ENCODE results near the gene EXOSC9.

DNA sequence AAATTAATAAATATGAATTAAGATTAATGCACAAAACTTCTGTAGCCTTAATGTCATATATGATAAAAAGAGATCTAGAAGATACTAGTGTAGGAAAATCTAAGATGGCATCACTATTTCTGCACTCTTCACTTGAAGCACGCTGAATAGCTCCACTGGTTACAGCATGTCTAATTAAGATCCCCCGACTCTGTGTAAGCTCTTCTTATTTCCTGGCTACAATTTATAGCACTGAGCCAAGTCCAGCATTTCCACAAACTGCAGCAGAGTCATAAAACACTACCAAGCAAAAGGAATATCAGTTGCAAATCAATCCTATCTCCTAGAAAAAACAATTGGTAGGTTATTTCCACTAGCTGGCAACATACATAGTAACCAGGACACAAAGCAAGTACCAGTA is 23.8 kb downstream of the EXOSC9 start:
- TF ChIP-seq CTCF (IDR thresholded peaks at IDR 0.05) (no peak), EP300 (IDR thresholded peaks at IDR 0.05) (no peak)

Measured in stomach (tissue), 4 donors.